Right lobe of liver (tissue), 6 donors: ENCODE results near the gene TRAF1. TPM values are rescaled to one million over a fixed set of nuclear protein-coding genes. Genes with fewer than 3 reads are reported as not detected.

Experiments
- ATAC-seq, 4 donors: fragments of 200-7000 bp; cut with Tn5 transposase; one replicate each; pipeline ENCODE4 v1.9.1; 2020; ENCODE audit warnings: mild to moderate bottlenecking in 4 of 4, moderate library complexity in 4 of 4
- DNase-seq, 3 donors: peaks; one replicate each; pipeline ENCODE4 v3.0.0-alpha.2; 2020
- H3K27ac ChIP-seq, 3 donors: fragments of 200-600 bp; one replicate each; pipeline ENCODE4 v1.8.0; 2022
- H3K27me3 ChIP-seq, 2 donors: fragments of 200-600 bp; one replicate each; pipeline ENCODE4 v1.8.0; 2022
- H3K36me3 ChIP-seq, 4 donors: fragments of 200-600 bp; sonication (generic) in 1 of 4; one replicate each; pipeline versions ENCODE4 v1.5.1 to v1.8.0; 2017 to 2022; ENCODE audit warnings: control low read depth in 1 of 4
- H3K4me1 ChIP-seq, 4 donors: fragments of 200-600 bp; sonication (generic) in 1 of 4; one replicate each; pipeline versions ENCODE4 v1.5.1 to v1.8.0; 2017 to 2022; ENCODE audit warnings: control low read depth in 1 of 4
- H3K4me3 ChIP-seq, 3 donors: fragments of 200-600 bp; one replicate each; pipeline ENCODE4 v1.8.0; 2022
- H3K9me3 ChIP-seq, 4 donors: fragments of 200-600 bp; sonication (generic) in 1 of 4; one replicate each; pipeline versions ENCODE4 v1.5.1 to v1.8.0; 2017 to 2022; ENCODE audit warnings: control low read depth in 1 of 4
- POLR2A ChIP-seq: fragments of 450-650 bp; IDR thresholded peaks from one replicate; pipeline ENCODE4 v1.6.1; 2017; ENCODE audit warnings: antibody characterized with exemption, mild to moderate bottlenecking
- WGBS: methylation state at CpG from one replicate; pipeline ENCODE4 v1.1.6; 2018; ENCODE audit warnings: low coverage, low lambda C conversion rate; ENCODE audit not compliant: insufficient coverage; ENCODE audit errors: missing lambda C conversion rate; 5-methylcytosine and 5-hydroxymethylcytosine counted together
- intact Hi-C, 2 donors: fragments of 100-400 bp; cut with DNase I; formaldehyde crosslinking; loops; one replicate each; pipeline versions ENCODE4 v1.11.2 to v1.14.1; 2022
- total RNA-seq, 6 experiments: library from RNA; depleted of rRNA in 2 of 6; stranded (reverse); fragments of >200 nt in 2 of 6; fragmentation: NEBNext Ultra II Directional in 3 of 6; extraction: Animal tissue kit (Norgen Biotek cat#: 25700) in 3 of 6; gene quantifications; one replicate each; pipeline versions ENCODE4 v1.1.0 to v1.2.4, GENCODE V29; 2016 to 2023
- TF ChIP-seq, protein P1 (sequence below), 4 donors: fragments of 200-600 bp in 3 of 4; fragments of 450-650 bp in 1 of 4; IDR thresholded peaks; one replicate each; pipeline versions ENCODE4 v1.5.1 to v1.8.0; 2016 to 2022; ENCODE audit warnings: antibody characterized with exemption in 4 of 4, mild to moderate bottlenecking in 2 of 4
- donor health status: DM: no; HTN: yes; CAD: no.
- donor health status: DM: no; HTN: no; CAD: no.
- donor health status: DM: no; HTN: no; CAD: no.
- donor health status: DM: no; HTN: yes; CAD: no.
- donor health status: DM: no; HTN: yes; CAD: no.

TRAF1 gene
- total RNA-seq, 6 experiments from 2014 or later, result 0.99 to 2.5 (median 2.1) TPM

- Histone ChIP-seq H3K27ac (no peak overlapping the region), H3K9me3 (no peaks in the 10 kb centered on the region), H3K4me3 (no peak overlapping the region), H3K4me1 (no peaks in the 10 kb centered on the region), H3K27me3 (no peaks in the 10 kb centered on the region), H3K36me3 (no peaks in the 10 kb centered on the region)
- DNase-seq (no peak), ATAC-seq (peak in 3 of 4 donors; percentile 26 to 43 (median 28))
- WGBS, result 88% methylated on average over 5 of the region's 16 CpGs
- intact Hi-C loops, result no loop called here
- TF ChIP-seq, protein P1, sequence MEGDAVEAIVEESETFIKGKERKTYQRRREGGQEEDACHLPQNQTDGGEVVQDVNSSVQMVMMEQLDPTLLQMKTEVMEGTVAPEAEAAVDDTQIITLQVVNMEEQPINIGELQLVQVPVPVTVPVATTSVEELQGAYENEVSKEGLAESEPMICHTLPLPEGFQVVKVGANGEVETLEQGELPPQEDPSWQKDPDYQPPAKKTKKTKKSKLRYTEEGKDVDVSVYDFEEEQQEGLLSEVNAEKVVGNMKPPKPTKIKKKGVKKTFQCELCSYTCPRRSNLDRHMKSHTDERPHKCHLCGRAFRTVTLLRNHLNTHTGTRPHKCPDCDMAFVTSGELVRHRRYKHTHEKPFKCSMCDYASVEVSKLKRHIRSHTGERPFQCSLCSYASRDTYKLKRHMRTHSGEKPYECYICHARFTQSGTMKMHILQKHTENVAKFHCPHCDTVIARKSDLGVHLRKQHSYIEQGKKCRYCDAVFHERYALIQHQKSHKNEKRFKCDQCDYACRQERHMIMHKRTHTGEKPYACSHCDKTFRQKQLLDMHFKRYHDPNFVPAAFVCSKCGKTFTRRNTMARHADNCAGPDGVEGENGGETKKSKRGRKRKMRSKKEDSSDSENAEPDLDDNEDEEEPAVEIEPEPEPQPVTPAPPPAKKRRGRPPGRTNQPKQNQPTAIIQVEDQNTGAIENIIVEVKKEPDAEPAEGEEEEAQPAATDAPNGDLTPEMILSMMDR (IDR thresholded peaks at IDR 0.05), result no peak
- no peak for TF ChIP-seq POLR2A
Observed at GRCh38 chr9:120904061-120904977, 22.3 kb downstream of the TRAF1 start.

DNA sequence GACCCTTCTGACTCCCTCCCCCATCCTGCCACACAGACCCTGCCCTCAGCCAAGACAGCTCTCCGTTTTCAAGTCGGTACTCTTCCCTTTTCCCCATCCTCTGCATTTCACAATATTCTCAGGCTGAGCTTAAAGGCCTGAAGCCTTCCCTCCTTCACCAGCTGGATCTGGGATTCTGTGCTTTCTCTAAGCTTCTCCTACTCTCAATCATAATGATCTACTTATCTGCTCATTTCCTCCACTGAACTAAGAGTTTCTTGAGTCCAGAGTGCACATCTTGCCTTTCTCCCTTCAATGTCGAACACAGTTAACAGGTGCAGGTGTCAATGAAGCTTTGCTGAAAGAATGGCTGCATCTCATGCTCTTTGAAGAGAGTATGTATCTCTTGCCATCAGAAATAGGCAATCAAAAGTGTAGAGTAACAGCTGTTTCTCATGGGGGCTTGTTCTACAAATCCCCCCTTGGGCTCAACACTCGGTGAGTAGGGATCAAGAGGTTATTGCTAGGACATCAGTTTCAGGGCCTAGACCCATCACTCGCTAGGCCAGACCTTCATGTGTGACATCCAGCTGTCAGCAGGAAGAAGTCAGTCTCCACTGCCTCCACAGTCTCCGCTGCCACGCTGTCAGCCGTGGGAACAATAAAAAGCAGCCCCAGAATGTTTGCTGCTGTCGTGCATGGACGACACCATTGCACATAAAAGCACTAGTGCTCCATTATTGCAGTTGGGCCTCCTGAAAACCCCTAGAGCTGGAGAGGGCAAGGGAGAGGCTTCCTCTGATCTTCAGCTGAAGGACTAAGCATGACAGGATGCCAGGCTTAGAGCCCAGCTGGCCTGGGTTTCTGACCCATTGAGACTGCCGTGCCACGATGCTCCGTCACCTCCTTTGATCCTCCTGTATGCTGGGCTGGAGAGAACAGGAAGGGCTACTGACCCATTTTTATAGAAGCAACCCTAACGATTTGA is 23.7 kb downstream of the TRAF1 start:
- intact Hi-C loops, result no loop called here
- WGBS, result 64% methylated on average over 7 of the region's 14 CpGs
- TF ChIP-seq POLR2A, result no peak
- TF ChIP-seq, protein P1 (IDR thresholded peaks at IDR 0.05), result no peak
- no peaks in the 10 kb centered on the region for H3K9me3 ChIP-seq
- H3K27me3 ChIP-seq, result no peaks in the 10 kb centered on the region
- no peak overlapping the region for H3K27ac ChIP-seq
- DNase-seq (no peak), ATAC-seq (no peak)
- no peak overlapping the region for H3K4me3 ChIP-seq
- no peaks in the 10 kb centered on the region for H3K36me3 ChIP-seq
- H3K4me1 ChIP-seq, result no peaks in the 10 kb centered on the region

DNA sequence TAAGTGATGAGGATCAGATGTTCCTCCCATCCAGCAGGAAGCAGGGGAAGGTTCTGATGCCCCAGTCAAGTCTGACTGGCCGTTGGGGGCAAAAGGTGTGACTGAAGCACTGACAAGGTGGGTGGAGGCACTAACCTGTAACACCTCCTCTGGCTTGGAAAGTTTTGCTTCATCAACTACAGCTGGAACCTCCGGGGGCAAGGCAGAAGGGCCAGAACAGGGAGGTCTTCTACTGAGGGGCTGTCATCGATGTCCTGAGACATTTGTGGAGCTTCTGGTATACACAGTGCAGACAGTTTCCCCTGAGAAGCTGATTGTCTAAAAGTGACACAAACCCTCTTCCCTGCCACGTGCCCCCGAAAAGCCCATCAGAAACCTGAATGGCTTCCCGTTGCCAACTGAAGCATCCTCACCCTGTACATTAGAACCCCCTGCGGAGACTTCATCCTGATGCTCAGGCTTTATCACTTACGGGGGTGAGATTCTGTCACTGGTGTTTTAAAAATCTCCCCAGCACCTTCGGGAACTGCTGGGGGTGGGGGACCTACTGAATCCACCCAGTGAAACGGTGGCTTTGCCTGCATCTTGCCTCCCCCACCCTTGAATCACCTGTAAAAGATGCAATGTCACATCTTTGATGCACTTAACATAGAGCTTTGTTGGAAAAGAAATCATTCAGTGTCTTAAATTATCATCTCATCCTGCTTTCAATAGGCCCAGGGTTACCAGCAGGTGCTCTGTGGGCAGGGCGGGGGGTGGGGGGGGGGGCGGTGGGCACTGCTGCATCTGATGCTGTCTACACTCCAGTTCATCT is 24.6 kb downstream of the TRAF1 start:
- WGBS, result 76% methylated on average over 4 of the region's 12 CpGs

More for the DNA sequence above, 24.6 kb downstream of the TRAF1 start:
- intact Hi-C loops, result no loop called here
- TF ChIP-seq, protein P1 (IDR thresholded peaks at IDR 0.05), result no peak
- H3K27me3 ChIP-seq, result no peaks in the 10 kb centered on the region
- DNase-seq, result no peak
- H3K27ac ChIP-seq, result no peak overlapping the region
- H3K4me3 ChIP-seq, result no peak overlapping the region
- H3K4me1 ChIP-seq, result no peaks in the 10 kb centered on the region
- ATAC-seq, result no peak
- no peaks in the 10 kb centered on the region for H3K36me3 ChIP-seq
- no peaks in the 10 kb centered on the region for H3K9me3 ChIP-seq
